HEK293T (cell line): ENCODE measurements around the gene MVB12B.
"Not testable (repeated sequence)": the region's sequence is repeated elsewhere in the genome, so short reads cannot be mapped to it uniquely, and the experiment has no call there.

Experiments used
- CTCF ChIA-PET: fragments of 350-600 bp; formaldehyde crosslinking; extraction: SDS; loops from one replicate; lab custom pipeline; 2021; ENCODE audit warnings: antibody characterized with exemption, inconsistent platforms; lab: Yijun Ruan, JAX
- POLR2A ChIA-PET: fragments of 350-600 bp; formaldehyde crosslinking; extraction: SDS; loops from one replicate; lab custom pipeline; 2020; ENCODE audit warnings: antibody characterized with exemption, inconsistent platforms; lab: Yijun Ruan, JAX
- DNase-seq: peaks from one replicate; pipeline ENCODE4 v3.0.0; 2012; ENCODE audit warnings: mixed read lengths; ENCODE audit errors: extremely low spot score
- ARNT ChIP-seq: fragments of 450-650 bp; IDR thresholded peaks from 2 replicates; pipeline ENCODE4 v1.6.1; 2017; ENCODE audit warnings: mild to moderate bottlenecking
- BHLHE40 ChIP-seq: fragments of 450-650 bp; IDR thresholded peaks from 2 replicates; pipeline ENCODE4 v1.6.1; 2016; ENCODE audit warnings: mild to moderate bottlenecking, moderate library complexity, borderline replicate concordance
- CTBP1 ChIP-seq: fragments of 450-650 bp; IDR thresholded peaks from 2 replicates; pipeline ENCODE4 v1.6.1; 2016; ENCODE audit warnings: borderline replicate concordance
- ELF4 ChIP-seq: fragments of 450-650 bp; IDR thresholded peaks from 2 replicates; pipeline ENCODE4 v1.6.1; 2017; ENCODE audit warnings: antibody characterized with exemption
- FOXA1 ChIP-seq: fragments of 450-650 bp; IDR thresholded peaks from 2 replicates; pipeline ENCODE4 v1.6.1; 2016; ENCODE audit warnings: mild to moderate bottlenecking
- FOXK2 ChIP-seq: fragments of 450-650 bp; IDR thresholded peaks from 2 replicates; pipeline ENCODE4 v1.6.1; 2016; ENCODE audit warnings: mild to moderate bottlenecking
- FOXM1 ChIP-seq: fragments of 450-650 bp; IDR thresholded peaks from 2 replicates; pipeline ENCODE4 v1.6.1; 2017; ENCODE audit warnings: mild to moderate bottlenecking, borderline replicate concordance
- HDGF ChIP-seq: fragments of 450-650 bp; IDR thresholded peaks from 2 replicates; pipeline ENCODE4 v1.6.1; 2017; ENCODE audit warnings: antibody characterized with exemption, borderline replicate concordance
- L3MBTL2 ChIP-seq: fragments of 450-650 bp; conservative IDR thresholded peaks from 2 replicates; pipeline ENCODE4 v1.6.1; 2016; ENCODE audit warnings: mild to moderate bottlenecking
- LEF1 ChIP-seq: fragments of 450-650 bp; IDR thresholded peaks from 2 replicates; pipeline ENCODE4 v1.6.1; 2017; ENCODE audit warnings: mild to moderate bottlenecking, borderline replicate concordance
- NFRKB ChIP-seq: fragments of 450-650 bp; IDR thresholded peaks from 2 replicates; pipeline ENCODE4 v1.6.1; 2016; ENCODE audit warnings: mild to moderate bottlenecking, moderate library complexity
- SP1 ChIP-seq: fragments of 450-650 bp; IDR thresholded peaks from 2 replicates; pipeline ENCODE4 v1.6.1; 2017
- SUZ12 ChIP-seq: fragments of 450-650 bp; IDR thresholded peaks from 2 replicates; pipeline ENCODE4 v1.6.1; 2016; ENCODE audit warnings: mild to moderate bottlenecking
- TARDBP ChIP-seq: fragments of 450-650 bp; IDR thresholded peaks from 2 replicates; pipeline ENCODE4 v1.6.1; 2016
- ZNF384 ChIP-seq: fragments of 450-650 bp; IDR thresholded peaks from 2 replicates; pipeline ENCODE4 v1.6.1; 2016
- TF ChIP-seq, protein P1 (sequence below): fragments of 450-650 bp; IDR thresholded peaks from 2 replicates; pipeline ENCODE4 v1.6.1; 2016

The MVB12B gene

DNA sequence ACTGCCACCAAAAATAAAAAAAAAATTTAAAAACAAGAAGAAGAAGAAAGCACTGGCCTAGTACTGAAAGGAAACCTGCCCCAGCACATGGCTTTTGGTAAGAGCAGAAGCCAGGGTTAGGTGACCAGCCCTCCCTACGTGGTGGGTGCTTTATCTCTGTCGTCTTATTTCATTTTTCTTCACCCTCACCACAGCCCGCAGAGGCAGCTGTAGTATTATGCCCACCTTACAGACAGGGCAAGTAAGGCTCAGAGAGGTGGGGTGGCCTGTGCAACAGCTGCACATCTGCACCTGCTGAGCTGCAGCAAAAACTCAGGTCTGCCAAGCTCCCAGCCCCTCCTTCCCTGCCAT is 146.3 kb downstream of the MVB12B start:
- CTCF ChIA-PET, result no interaction called here
- POLR2A ChIA-PET, result no interaction called here

DNA sequence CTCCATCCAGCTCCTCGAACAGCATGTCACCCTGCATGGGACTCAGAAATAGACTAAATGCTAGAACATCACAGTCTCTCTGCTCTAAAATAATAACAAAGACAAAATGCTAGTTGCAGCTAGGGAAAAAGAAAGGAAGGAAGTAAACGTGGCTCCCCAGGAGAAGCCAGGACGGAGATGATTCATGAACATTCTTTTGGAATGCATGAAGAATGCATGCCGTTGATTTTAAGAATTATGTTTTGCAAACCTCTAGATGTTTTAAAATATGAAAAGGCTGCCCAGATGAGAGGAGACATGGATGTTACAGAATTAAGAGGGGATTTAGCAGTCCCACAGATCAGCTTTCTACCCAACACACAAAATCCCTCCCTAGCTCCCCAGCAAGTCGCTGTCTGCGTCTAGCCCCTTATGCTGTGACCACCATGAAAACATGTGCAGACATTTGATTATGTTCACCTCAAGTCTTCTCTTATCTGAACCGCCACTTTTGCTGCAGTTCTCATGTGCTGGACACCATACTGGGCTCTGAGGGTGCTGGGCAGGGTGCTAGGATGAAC is 147.7 kb downstream of the MVB12B start:
- ChIA-PET POLR2A (no interaction called here), CTCF (interaction anchor here (0.5 kb wide), 1 partner anchor 210 kb away, joined by 3 read pairs; no protein-coding TSS in a partner anchor)
- DNase-seq, result no peak
- TF ChIP-seq L3MBTL2 (no peak), NFRKB (no peak), HDGF (no peak), TARDBP (no peak), CTBP1 (no peak), LEF1 (no peak), FOXA1 (no peak), ARNT (no peak), SUZ12 (no peak), FOXM1 (no peak)
- TF ChIP-seq, protein P1, sequence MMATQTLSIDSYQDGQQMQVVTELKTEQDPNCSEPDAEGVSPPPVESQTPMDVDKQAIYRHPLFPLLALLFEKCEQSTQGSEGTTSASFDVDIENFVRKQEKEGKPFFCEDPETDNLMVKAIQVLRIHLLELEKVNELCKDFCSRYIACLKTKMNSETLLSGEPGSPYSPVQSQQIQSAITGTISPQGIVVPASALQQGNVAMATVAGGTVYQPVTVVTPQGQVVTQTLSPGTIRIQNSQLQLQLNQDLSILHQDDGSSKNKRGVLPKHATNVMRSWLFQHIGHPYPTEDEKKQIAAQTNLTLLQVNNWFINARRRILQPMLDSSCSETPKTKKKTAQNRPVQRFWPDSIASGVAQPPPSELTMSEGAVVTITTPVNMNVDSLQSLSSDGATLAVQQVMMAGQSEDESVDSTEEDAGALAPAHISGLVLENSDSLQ, result no peak

More for the DNA sequence above, 146.3 kb downstream of the MVB12B start:
- no peak for TF ChIP-seq FOXK2
- no peak for TF ChIP-seq LEF1
- TF ChIP-seq SUZ12, result no peak
- TF ChIP-seq SP1, result no peak
- TF ChIP-seq NFRKB, result no peak
- TF ChIP-seq L3MBTL2, result no peak
- no peak for TF ChIP-seq ZNF384
- no peak for TF ChIP-seq CTBP1
- DNase-seq, result no peak

DNA sequence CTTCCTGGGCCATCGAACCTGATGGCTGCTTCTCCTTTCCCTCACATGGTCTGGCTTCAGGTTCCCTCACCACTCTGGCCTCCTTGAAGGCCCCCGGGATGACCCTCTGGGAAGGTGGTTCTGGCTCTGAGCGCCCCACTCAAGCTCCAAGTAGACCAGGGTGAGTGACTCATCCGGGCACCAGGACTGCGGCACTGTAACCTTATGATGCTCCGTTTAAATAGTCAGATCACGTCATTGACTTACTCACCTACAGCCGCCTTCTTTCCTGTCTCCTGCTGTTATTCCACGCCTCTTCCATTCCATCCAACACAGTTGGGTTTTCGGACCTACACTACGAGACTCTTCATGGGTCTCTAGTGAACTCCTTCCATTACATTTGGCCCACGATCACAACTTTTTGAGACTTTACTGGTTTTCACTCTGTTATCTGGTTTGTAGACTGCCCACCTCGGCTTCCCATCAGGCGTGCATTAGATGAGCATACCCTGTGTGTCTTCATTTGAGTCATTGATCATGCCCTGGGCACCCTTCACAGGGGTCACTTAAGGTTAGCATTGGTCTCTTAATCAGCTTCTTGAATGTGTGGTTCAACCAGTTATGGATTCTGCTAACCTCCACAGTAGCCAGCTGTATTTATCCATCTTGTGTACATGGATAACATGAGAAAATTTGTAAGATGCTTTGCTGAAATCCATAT is 148.3 kb downstream of the MVB12B start:
- CTCF ChIA-PET, result no interaction called here
- TF ChIP-seq HDGF (no peak), ARNT (no peak), TARDBP (no peak), LEF1 (no peak), NFRKB (no peak), BHLHE40 (no peak)
- POLR2A ChIA-PET, result no interaction called here
- no peak for DNase-seq

DNA sequence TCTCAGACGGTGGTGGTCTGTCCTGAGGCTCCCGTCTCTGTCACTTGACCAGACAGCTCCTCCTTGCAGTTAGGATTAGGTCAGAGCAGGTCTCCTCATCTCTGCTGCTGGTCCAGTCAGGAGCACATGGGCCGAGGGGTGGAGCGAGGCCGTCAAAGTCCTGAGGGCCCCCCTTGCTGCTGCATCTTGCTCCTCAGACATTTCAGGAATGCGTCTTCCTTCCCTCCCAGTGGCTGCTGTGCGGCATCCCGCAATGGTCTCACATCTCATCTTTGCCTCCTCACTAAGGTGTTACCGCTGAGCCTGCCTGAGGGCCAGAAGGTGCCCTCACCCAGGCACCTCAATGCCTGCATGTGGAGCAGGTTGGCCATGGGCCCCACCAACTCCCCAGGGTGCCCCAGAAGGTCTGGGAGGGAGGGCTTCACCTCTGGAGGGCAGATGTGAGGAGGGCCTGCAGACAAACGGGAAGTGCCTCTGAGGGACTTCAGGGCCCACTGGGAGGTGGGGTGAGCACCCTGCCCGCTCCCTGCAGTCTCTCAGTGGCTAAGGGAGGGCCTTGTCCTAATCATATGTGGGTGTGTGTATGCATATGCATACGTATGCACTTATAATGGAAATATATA is 149.4 kb downstream of the MVB12B start:
- POLR2A ChIA-PET, result no interaction called here
- CTCF ChIA-PET, result no interaction called here
- no peak for DNase-seq
- TF ChIP-seq FOXK2, result no peak
- no peak for TF ChIP-seq ZNF384
- TF ChIP-seq L3MBTL2, result no peak
- TF ChIP-seq HDGF, result no peak
- TF ChIP-seq NFRKB, result no peak
- no peak for TF ChIP-seq ARNT
- TF ChIP-seq CTBP1, result no peak
- no peak for TF ChIP-seq FOXM1
- TF ChIP-seq SP1, result no peak
- TF ChIP-seq FOXA1, result no peak
- no peak for TF ChIP-seq ELF4
- no peak for TF ChIP-seq SUZ12
- TF ChIP-seq, protein P1, result no peak
- TF ChIP-seq BHLHE40, result no peak
- TF ChIP-seq TARDBP, result no peak
- TF ChIP-seq LEF1, result no peak

DNA sequence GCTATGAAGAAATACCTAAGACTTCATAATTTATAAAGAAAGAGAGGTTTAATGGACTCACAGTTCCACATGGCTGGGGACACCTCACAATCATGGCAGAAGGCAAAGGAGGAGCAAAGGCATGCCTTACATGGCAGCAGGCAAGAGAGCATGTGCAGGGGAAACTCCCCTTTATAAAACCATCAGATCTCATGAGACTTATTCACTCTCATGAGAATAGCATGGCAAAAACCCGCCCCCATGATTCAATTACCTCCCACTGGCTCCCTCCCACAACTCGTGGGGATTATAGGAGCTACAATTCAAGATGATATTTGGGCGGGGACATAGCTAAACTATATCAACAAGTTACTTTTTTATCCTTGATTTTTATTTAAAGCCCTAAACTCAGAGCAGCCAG is 150.8 kb downstream of the MVB12B start:
- CTCF ChIA-PET, POLR2A ChIA-PET, DNase-seq: not testable (repeated sequence)

DNA sequence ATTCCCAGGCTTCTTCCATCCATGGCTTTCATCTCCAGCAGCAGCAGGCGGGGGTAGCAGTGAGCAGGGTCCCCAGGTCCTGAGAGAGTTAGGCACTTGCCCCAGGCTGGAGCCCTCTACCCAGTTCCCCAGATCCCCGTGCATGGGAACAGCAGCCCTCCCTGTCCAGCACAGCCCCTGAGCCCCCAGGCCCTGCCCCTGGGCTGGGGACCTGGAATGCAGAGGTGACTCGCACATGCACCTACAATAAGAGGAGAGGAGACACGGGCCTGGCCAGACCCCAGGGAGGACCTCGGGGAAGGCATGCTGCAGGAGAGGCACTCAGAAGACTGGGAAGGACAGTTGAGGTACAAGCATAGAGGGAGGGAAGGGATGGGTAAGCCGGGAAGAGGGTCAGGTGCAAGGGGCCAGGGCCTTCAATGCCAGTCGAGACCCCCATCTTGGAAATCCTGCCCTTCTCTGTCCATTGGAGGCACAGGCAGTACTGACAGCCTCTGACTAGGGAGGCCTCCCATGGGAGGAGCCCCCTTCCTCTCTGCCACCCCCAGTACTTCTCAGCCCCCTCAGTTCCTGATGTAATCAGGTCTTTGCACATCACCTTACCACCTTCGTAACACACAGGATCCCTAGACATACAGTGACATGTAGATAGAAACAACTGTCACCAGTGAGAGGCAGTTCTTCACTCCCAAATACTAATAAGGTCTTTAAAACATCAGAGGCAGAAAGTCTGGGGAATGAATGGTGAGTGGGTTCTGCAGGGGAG is 151.8 kb downstream of the MVB12B start:
- TF ChIP-seq CTBP1 (no peak), NFRKB (no peak), ARNT (no peak), BHLHE40 (no peak), ZNF384 (no peak), FOXM1 (no peak), TARDBP (no peak), L3MBTL2 (no peak), LEF1 (no peak), HDGF (no peak), SUZ12 (no peak), ELF4 (no peak), SP1 (no peak), FOXA1 (no peak)
- TF ChIP-seq, protein P1, result no peak
- no peak for DNase-seq
- CTCF ChIA-PET, result no interaction called here
- POLR2A ChIA-PET, result no interaction called here
